ENCODE results near the gene HGD.
"Not testable (repeated sequence)": the region's sequence is repeated elsewhere in the genome, so short reads cannot be mapped to it uniquely, and the experiment has no call there.

Gene HGD

DNA sequence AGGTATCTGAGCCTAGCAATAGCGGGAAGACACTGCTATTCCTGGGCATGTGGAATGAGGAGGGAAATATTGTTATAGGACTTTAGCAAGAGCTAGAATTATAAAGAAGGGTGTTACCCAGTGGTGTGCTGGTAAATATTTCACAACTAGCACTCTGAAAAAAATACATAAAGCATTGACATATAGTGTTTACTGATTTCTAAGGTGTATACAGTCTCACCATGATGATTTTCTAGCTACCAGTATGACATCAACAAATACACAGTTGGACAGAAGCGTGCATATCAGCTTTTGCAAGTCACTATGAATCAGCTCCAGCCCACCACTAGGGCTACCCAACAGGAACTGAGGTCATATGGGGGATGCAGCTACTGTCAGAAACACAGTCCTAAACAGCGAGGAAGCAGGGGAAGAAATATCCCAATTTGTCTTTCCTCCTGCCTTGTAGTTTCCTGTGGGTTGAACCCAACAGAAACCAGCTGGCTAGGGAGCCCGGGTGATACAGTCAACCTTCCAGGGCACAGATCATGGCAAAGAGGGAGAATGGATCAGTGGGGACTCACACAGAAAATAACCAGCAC, 39.6 kb downstream of the HGD start:
- Histone ChIP-seq H3K27me3 (ENCODE audit: insufficient read depth, low read length) (no peaks in the 10 kb centered on the region), H3K4me3 (ENCODE audit: low read length) (no peak overlapping the region), H2AFZ (ENCODE audit: low read depth, low read length) (no peak overlapping the region), H3K36me3 (ENCODE audit: insufficient read depth, low read length) (no peaks in the 10 kb centered on the region), H3K4me1 (ENCODE audit: insufficient read depth, low read length) (no peaks in the 10 kb centered on the region), H3K9me3 (ENCODE audit: low read length) (no peaks in the 10 kb centered on the region)

DNA sequence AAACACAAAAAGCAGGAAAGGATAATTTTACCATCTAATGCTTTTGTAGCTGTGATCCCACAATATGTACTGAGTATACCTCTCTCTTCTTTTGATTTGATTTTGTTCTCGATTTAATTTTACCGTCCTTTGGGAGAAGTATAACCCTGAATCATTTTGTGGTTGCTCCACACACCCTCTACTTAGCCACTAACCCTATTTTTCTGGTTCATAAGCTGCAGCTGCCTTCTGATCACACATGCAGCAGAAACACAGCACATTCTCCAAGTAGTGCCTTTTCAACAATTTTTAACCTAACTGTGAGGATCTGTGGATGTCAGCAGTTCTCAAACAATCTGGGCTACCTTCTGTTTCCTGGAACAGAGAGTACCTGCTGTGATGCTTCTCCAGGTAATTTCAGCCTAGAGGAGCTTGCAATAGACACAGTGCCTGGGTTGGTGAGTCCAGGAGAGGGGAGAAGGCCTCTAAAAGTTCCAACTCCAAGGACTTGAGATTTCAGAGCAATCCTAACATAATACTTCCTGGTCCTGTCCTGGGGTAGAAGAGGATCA, 40.3 kb downstream of the HGD start:
- Histone ChIP-seq H3K36me3 (ENCODE audit: insufficient read depth, low read length) (no peaks in the 10 kb centered on the region), H3K9me3 (ENCODE audit: low read length) (no peaks in the 10 kb centered on the region), H3K4me1 (ENCODE audit: insufficient read depth, low read length) (peaks cover 1% of the 10 kb centered on the region), H2AFZ (ENCODE audit: low read depth, low read length) (no peak overlapping the region), H3K27me3 (ENCODE audit: insufficient read depth, low read length) (no peaks in the 10 kb centered on the region), H3K4me3 (ENCODE audit: low read length) (no peak overlapping the region)

DNA sequence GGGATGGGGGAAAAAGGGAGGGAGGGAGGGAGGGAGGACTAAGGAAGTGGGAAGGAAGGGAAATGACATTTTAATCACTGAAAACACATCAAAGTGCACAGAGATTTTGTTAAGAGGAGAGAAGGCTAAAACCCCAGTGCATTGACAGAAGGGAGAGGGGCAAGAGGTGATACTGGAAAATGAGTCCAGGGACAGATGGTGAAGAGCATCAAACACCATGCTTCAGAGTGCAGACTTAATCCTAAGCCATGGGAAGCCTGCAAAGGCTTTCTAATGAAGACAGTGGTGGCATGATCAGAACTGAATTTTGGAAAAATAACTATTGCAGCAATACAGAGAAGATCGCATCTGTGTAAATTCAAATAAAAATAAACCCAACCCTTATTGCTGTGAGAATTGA, 41.8 kb downstream of the HGD start:
- Histone ChIP-seq H3K4me1 (ENCODE audit: insufficient read depth, low read length) (peaks cover 9% of the 10 kb centered on the region), H3K27me3 (ENCODE audit: insufficient read depth, low read length) (no peaks in the 10 kb centered on the region), H3K9me3 (ENCODE audit: low read length) (no peaks in the 10 kb centered on the region), H3K4me3 (ENCODE audit: low read length) (no peak overlapping the region), H2AFZ (ENCODE audit: low read depth, low read length) (no peak overlapping the region), H3K36me3 (ENCODE audit: insufficient read depth, low read length) (no peaks in the 10 kb centered on the region)

DNA sequence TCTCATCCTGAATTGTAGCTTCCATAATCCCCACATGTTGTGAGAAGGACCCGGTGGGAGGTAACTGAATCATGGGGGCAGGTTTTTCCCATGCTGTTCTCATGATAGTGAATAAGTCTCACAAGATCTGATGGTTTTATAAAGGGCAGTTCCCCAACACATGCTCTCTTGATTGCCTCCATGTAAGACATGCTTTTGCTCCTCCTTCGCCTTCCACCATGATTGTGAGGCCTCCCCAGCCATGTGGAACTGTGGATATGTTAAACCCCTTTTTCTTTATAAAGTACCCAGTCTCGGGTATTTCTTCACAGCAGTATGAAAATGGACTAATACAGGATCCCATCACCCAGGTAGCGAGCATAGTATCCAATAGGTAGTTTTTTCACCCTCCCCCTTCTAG, 43.2 kb downstream of the HGD start:
- H3K4me3 ChIP-seq (ENCODE audit: low read length); H3K9me3 ChIP-seq (ENCODE audit: low read length); H3K27me3 ChIP-seq (ENCODE audit: insufficient read depth, low read length); H3K4me1 ChIP-seq (ENCODE audit: insufficient read depth, low read length); H3K36me3 ChIP-seq (ENCODE audit: insufficient read depth, low read length); H2AFZ ChIP-seq (ENCODE audit: low read depth, low read length): not testable (repeated sequence)

DNA sequence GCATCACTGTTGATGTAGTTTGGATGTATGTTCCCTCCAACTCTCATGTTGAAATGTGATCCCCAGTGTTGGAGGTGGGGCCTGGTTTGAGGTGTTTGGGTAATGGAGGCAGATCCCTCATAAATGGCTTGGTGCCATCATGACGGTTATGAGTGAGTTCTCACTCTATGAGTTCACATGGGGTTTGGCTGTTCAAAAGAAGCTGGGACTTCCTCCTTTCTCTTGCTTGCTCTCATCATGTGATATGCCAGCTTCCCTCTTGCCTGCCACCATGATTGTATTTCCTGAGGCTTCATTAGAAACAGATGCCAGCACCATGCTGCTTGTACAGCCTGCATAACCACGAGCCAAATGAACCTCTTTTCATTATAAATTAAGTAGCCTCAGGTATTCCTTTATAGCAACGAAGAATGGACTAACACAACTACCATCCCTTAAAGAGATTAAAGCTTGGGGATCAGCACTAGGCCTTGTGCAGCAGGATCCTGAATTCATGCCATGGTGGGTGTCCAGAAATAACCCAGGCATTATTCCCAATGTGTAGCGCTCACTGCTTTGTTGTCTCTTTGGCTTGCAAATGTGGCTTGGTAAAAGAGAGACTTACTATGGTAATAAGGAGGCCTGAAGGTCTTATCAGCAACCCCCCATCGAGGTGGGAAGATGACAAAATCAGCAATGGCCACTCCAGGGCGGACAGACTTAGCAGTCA, 44.0 kb downstream of the HGD start:
- Histone ChIP-seq H3K36me3 (ENCODE audit: insufficient read depth, low read length) (no peaks in the 10 kb centered on the region), H3K4me1 (ENCODE audit: insufficient read depth, low read length) (peaks cover 9% of the 10 kb centered on the region), H3K4me3 (ENCODE audit: low read length) (no peak overlapping the region), H2AFZ (ENCODE audit: low read depth, low read length) (no peak overlapping the region), H3K27me3 (ENCODE audit: insufficient read depth, low read length) (no peaks in the 10 kb centered on the region), H3K9me3 (ENCODE audit: low read length) (no peaks in the 10 kb centered on the region)

DNA sequence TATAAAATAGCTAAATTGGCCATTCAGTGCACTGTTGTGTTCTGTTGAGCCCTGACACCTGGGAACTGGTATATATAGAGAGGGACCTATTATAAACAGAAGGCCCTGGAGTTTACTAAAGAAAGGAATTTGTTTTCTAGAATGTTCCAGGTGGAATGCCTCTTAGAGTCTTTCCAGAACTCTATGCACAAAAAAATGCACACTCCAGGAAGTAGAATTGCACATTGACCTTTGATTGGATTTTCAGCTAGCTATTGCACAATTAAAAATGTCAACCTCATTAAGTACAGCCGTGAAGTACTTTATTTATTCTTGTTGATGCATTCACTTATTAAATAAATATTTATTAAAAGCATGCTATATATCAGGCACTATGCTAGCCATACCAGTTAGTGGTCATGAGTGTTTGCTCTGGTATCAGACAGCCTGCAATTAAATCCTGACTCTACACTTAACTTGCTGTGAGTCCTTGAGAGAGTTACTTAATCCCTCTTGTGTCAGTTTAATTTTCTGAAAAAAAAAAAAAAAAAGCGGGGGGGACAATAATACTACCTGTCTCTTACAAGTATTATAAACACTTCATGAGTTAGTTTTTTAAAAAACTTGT, 45.1 kb downstream of the HGD start:
- no peaks in the 10 kb centered on the region for H3K27me3 ChIP-seq (ENCODE audit: insufficient read depth, low read length)
- no peak overlapping the region for H3K4me3 ChIP-seq (ENCODE audit: low read length)
- H3K36me3 ChIP-seq (ENCODE audit: insufficient read depth, low read length) = no peaks in the 10 kb centered on the region
- no peak overlapping the region for H2AFZ ChIP-seq (ENCODE audit: low read depth, low read length)
- H3K9me3 ChIP-seq (ENCODE audit: low read length) = no peaks in the 10 kb centered on the region
- H3K4me1 ChIP-seq (ENCODE audit: insufficient read depth, low read length) = peaks cover 9% of the 10 kb centered on the region

DNA sequence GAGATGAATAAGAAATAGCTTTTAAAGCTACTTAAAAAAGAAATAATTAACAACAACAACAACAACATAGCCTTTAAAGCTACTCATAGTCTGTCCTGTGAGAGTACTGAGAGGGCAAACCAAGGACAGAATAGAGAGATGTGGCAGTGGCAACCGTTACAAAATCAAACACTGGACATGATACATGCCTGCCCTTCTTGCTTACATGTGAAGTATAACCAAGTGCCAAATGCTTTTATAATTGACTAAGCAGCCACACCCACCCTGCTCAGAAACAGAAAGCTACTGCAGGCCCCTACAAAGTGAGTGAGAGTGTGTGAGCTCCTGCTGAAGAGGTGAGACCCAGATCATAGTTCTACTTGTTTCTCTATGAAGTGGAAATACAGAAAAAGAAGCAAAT, 47.5 kb downstream of the HGD start:
- H3K36me3 ChIP-seq (ENCODE audit: insufficient read depth, low read length) = no peaks in the 10 kb centered on the region
- peaks cover 9% of the 10 kb centered on the region for H3K4me1 ChIP-seq (ENCODE audit: insufficient read depth, low read length)

DNA sequence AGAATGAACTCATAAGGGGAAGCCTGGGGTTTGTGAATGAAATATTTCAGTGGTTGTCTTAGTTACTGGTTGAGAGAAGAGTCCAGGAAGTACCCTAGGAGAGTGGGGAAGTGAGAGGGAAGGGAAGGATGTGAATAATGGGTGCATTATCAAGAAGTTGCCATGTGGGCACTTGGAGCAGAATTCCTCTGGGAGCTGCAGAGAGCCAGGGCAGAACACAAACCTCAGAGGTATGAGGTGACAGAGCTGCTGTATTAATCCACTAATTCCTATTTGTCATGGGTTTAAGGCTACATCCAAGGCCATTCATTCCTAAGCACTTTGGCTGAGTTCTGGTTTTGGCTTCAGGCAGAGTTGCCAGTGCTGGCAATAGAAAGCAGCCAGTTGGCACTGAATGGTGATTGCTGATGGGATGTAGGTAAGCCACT, 56.9 kb downstream of the HGD start:
- peaks cover 3% of the 10 kb centered on the region for H3K9me3 ChIP-seq (ENCODE audit: low read length)
- H3K4me1 ChIP-seq (ENCODE audit: insufficient read depth, low read length) = no peaks in the 10 kb centered on the region
- no peaks in the 10 kb centered on the region for H3K27me3 ChIP-seq (ENCODE audit: insufficient read depth, low read length)
- no peak overlapping the region for H3K4me3 ChIP-seq (ENCODE audit: low read length)
- no peak overlapping the region for H2AFZ ChIP-seq (ENCODE audit: low read depth, low read length)
- no peaks in the 10 kb centered on the region for H3K36me3 ChIP-seq (ENCODE audit: insufficient read depth, low read length)

More for the DNA sequence above, 47.5 kb downstream of the HGD start:
- Histone ChIP-seq H2AFZ (ENCODE audit: low read depth, low read length) (no peak overlapping the region), H3K27me3 (ENCODE audit: insufficient read depth, low read length) (no peaks in the 10 kb centered on the region), H3K9me3 (ENCODE audit: low read length) (peaks cover 3% of the 10 kb centered on the region), H3K4me3 (ENCODE audit: low read length) (no peak overlapping the region)

DNA sequence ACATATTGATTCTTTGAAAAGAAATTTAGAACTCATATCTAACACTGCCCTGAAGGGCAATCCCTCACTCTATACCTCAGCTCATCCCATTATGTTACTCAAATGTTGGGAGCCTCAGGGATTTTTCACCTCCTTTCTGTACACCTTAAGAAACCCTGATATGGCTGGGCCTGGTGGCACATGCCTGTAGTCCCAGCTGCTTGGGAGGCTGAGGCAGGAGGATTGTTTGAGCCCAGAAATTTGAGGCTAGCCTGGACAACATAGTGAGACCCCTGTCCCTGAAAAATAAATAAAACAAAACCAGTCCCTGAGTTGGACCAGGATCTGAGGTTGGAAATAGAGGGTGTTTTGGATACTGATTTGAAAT, 58.3 kb downstream of the HGD start:
- H3K36me3 ChIP-seq (ENCODE audit: insufficient read depth, low read length) = no peaks in the 10 kb centered on the region
- H3K4me3 ChIP-seq (ENCODE audit: low read length) = no peak overlapping the region
- H2AFZ ChIP-seq (ENCODE audit: low read depth, low read length) = no peak overlapping the region
- H3K27me3 ChIP-seq (ENCODE audit: insufficient read depth, low read length) = no peaks in the 10 kb centered on the region
- H3K9me3 ChIP-seq (ENCODE audit: low read length) = peaks cover 3% of the 10 kb centered on the region
- no peaks in the 10 kb centered on the region for H3K4me1 ChIP-seq (ENCODE audit: insufficient read depth, low read length)

DNA sequence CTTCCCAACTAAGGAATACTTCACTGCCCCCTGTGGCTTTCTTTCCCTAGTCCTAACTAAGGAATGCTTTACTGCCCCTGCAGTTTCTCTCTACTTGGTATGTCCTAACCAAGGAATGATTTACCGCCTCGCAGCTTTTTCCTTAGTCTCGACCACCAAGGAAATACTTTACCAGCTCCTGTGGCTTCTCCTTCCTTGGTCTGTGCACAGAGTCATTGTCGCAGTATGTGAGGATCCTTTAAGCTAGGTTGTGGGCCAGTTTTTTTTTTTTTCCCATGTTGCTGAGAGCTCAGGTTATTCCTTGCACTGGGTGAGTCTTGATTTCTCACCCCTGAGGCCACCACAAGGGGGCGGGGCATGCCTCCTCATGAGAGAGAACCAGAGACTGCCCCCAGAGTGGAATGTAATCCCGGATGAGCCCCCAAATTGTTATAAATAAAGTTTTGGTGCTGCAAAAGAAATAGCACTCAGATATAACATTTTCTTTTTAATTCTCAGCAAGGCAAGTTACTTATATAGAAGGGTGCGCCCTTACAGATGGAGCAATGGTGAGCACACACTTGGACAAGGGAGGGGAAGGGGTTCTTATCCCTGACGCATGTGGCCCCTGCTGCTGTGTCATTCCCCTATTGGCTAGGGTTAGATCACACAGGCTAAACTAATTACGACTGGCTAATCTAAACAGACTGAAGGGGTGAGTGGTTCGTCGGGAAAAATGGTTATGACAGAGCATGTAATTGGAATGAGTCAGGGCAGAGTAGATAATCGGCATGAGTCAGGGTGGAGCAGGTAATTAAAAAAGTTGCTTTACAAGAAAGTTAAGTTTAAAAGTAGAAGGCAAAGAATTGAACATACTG, 58.9 kb downstream of the HGD start:
- Histone ChIP-seq H2AFZ (ENCODE audit: low read depth, low read length) (no peak overlapping the region), H3K36me3 (ENCODE audit: insufficient read depth, low read length) (no peaks in the 10 kb centered on the region), H3K27me3 (ENCODE audit: insufficient read depth, low read length) (no peaks in the 10 kb centered on the region), H3K4me3 (ENCODE audit: low read length) (no peak overlapping the region), H3K4me1 (ENCODE audit: insufficient read depth, low read length) (no peaks in the 10 kb centered on the region), H3K9me3 (ENCODE audit: low read length) (peaks cover 3% of the 10 kb centered on the region)

DNA sequence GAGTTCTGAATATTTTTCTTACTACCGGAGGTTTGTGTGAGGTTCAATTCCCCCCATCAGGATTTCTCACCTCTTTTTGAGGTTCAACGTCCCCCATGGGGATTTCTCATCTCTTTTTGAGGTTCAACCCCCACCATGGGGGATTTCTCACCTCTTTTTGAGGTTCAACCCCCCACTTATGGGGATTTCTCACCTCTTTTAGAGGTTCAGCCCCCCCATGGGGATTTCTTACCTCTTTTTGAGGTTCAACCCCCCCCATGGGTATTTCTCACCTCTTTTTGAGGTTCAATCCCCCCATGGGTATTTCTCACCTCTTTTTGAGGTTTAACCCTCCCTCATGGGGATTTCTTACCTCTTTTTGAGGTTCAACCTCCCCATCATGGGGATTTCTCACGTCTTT, 59.6 kb downstream of the HGD start:
- Histone ChIP-seq H2AFZ (ENCODE audit: low read depth, low read length) (no peak overlapping the region), H3K9me3 (ENCODE audit: low read length) (peaks cover 3% of the 10 kb centered on the region), H3K4me1 (ENCODE audit: insufficient read depth, low read length) (no peaks in the 10 kb centered on the region), H3K36me3 (ENCODE audit: insufficient read depth, low read length) (no peaks in the 10 kb centered on the region), H3K4me3 (ENCODE audit: low read length) (no peak overlapping the region), H3K27me3 (ENCODE audit: insufficient read depth, low read length) (no peaks in the 10 kb centered on the region)

DNA sequence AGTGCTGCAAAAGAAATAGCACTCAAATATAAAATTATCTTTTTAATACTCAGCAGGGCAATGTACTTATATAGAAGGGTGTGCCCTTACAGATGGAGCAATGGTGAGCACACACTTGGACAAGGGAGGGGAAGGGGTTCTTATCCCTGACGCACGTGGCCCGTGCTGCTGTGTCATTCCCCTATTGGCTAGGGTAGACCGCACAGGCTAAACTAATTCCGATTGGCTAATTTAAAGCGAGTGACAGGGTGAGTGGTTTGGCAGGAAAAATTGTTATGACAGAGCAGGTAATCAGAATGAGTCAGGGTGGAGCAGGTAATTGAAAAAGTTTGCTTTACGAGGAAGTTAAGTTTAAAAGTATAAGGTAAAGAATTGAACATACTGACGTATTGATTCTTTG, 65.3 kb downstream of the HGD start:
- not testable (repeated sequence) for H3K4me1 ChIP-seq (ENCODE audit: insufficient read depth, low read length); H3K27me3 ChIP-seq (ENCODE audit: insufficient read depth, low read length); H3K9me3 ChIP-seq (ENCODE audit: low read length); H3K36me3 ChIP-seq (ENCODE audit: insufficient read depth, low read length); H3K4me3 ChIP-seq (ENCODE audit: low read length); H2AFZ ChIP-seq (ENCODE audit: low read depth, low read length)
